Right ventricle myocardium inferior (tissue), 1 donor: ENCODE results near the gene CENPS. TPM values are rescaled to one million over a fixed set of nuclear protein-coding genes. Genes with fewer than 3 reads are reported as not detected.
"Not testable (repeated sequence)": the region's sequence is repeated elsewhere in the genome, so short reads cannot be mapped to it uniquely, and the experiment has no call there.

Experiments
- ATAC-seq: fragments of 200-7000 bp; cut with Tn5 transposase; one replicate; pipeline ENCODE4 v1.9.1; 2020; ENCODE audit warnings: mild to moderate bottlenecking, moderate library complexity
- DNase-seq: peaks from one replicate; pipeline ENCODE4 v3.0.0; 2021; ENCODE audit errors: missing footprints
- intact Hi-C: fragments of 100-400 bp; cut with DNase I; formaldehyde crosslinking; loops from one replicate; pipeline ENCODE4 v1.11.0; 2022
- total RNA-seq: library from RNA; stranded (reverse); fragmentation: NEBNext Ultra II Directional; extraction: Animal tissue kit (Norgen Biotek cat#: 25700); gene quantifications from one replicate; pipeline ENCODE4 v1.2.1, GENCODE V29; 2021
- donor health status: DM: no; HTN: yes; CAD: no; lungs with severe emphysema.

The CENPS gene
- total RNA-seq, 1 donor from 2014 or later = 7.6 TPM

DNA sequence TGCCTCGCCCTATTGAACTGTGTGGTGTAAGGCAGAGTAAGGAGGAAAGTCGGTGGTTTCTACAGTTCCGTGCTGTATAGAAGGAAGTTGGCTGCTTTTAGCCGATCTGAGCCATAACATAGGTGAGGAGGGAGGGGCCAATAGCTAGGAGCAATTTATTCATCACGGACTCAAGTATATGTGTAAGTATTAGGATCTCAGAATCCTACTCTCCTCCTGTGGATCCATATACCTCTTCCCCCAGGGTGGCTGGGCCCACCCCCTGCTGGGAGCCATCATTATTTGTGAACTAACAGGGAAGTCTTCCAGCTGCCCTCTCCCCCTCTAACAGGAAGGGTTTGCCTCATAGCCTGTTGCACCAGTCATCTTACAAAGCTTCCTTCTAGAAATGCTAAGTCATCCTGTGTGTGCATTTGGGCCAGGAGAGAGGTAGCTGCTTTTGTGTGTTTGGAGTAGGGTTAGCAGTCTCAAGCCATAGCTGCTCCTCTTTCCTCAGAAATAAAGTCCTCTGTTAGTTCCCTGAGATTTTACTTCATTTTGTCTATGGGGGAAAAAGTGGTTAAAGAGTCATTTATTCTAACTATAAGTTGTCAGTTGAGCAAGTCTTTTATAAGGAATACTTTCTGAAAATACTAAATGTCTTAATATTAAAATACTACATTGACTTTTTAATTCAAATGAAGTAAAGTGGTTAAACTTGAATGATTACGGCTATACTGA lies 14.9 kb upstream of the CENPS start:
- ATAC-seq (peak; percentile 54), DNase-seq (no peak)
- intact Hi-C loops = no loop called here

DNA sequence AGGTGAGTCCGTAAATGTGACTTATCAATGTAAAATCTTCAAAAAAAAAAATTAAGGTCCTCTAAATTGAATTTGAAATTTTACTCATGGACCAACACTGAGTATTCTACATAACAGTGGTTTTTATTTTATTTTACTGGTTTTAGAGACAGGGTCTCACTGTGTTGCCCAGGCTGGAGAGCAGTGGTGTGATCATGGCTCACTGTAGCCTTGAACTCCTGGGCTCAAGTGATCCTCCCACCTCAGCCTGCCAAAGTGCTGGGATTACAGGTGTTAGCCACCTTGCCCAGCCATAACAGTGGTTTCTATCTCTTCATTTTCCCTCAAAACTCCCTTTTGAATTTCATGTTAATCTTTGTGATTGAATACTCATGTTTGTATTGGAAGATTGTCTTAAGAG lies 14.3 kb upstream of the CENPS start:
- intact Hi-C loops, ATAC-seq, DNase-seq: not testable (repeated sequence)

DNA sequence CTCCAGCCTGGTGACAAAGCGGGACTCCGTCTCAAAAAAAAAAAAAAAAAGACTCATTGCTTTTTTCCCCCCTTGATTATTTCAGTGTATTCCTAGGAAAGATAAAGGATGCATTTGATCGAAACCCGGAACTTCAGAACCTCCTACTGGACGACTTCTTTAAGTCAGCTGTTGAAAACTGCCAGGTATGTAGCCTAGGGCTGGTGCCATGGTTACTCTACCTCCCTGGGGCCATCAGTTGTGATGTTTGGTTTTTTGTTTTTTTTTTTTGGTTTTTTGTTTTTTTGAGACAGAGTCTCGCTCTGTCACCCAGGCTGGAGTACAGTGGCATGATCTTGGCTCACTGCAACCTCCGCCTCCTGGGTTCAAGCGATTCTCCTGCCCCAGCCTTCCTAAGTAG lies 11.5 kb upstream of the CENPS start:
- ATAC-seq, DNase-seq, intact Hi-C loops: not testable (repeated sequence)

DNA sequence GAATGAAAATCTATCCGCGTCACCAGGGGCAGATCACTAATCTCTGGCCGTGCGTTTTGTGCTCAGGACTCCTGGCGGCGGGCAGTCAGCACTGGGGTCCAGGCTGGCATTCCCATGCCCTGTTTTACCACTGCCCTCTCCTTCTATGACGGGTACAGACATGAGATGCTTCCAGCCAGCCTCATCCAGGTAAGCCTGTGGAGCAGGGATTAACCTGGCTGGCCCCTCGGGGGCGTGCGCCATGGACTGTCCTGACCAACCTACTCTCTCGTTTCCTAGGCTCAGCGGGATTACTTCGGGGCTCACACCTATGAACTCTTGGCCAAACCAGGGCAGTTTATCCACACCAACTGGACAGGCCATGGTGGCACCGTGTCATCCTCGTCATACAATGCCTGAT lies 10.9 kb upstream of the CENPS start:
- ATAC-seq = no peak
- intact Hi-C loops = no loop called here

DNA sequence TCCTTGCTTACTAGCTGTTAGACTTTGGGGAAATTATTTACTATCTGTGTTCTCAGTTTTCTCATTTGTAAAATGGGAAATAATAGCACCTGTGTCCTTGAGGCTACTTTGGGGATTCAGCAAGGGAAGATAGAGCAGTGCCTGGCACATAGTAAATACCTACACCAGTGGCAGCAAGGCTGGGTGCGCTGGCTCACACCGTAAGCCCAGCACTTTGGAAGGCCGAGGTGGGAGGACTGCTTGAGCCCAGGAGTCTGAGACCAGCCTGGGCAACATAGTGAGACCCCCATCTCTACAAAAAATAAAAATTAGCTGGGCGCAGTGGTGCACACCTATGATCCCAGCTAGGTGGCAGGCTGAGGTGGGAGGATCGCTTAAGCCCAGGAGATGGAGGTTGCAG lies 8.6 kb upstream of the CENPS start:
- DNase-seq (no peak), ATAC-seq (no peak)
- intact Hi-C loops = no loop called here

More for the DNA sequence above, 10.9 kb upstream of the CENPS start:
- DNase-seq = no peak

DNA sequence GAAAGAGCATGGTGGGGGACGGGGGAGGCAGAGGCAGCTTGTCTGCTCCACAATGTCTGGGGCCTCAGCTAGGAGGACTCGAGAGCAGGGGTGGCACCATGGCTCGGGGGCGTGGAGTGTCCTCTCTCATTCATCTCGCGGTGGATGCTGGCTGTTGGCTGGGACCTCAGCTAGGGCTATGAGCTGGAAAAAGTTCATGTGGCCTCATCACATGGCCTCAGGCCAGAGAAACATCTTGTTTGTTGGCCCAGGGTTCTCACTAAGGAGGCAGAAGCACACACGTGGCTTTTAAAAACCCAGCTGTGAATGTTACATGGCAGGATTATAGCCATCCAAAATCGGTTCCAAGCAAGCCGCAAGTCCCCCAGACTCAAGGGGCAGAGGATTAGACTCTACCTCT lies 6.2 kb upstream of the CENPS start:
- DNase-seq = peak; percentile 76
- intact Hi-C loops = no loop called here
- peak; percentile 69 for ATAC-seq

DNA sequence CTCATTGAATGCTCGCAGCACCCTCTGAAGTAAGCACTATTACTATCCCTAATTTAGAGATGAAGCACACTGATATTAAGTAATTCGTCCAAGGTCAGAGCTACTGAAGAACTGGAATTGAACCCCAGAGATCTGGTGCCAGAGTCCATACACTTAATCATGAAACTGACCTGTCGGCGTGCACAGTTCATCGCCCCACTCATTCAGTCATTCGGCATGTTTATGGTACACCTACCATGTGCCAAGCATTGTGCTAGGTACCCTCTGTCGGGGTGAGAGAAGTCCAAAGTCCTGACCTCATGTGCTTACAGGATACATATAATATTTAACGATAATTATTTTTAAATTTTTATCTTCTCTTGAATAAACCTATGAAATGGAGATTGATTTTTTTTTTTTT lies 5.6 kb upstream of the CENPS start:
- intact Hi-C loops = no loop called here
- DNase-seq (no peak), ATAC-seq (no peak)

DNA sequence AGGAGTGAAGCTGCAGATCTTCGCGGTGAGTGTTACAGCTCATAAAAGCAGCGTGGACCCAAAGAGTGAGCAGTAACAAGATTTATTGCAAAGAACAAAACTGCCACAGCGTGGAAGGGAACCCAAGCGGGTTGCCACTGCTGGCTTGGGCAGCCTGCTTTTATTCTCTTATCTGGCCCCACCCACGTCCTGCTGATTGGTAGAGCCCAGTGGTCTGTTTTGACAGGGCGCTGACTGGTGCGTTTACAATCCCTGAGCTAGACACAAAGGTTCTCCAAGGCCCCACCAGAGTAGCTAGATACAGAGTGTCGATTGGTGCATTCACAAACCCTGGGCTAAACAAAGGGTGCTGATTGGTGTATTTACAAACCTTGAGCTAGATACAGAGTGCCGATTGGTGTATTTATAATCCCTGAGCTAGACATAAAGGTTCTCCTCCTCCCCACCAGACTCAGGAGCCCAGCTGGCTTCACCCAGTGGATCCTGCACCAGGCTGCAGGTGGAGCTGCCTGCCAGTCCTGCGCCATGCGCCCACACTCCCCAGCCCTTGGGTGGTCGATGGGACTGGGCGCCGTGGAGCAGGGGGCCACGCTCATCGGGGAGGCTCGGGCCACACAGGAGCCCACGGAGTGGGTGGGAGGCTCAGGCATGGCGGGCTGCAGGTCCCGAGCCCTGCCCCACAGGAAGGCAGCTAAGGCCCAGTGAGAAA lies 4.3 kb upstream of the CENPS start:
- DNase-seq, intact Hi-C loops, ATAC-seq: not testable (repeated sequence)

DNA sequence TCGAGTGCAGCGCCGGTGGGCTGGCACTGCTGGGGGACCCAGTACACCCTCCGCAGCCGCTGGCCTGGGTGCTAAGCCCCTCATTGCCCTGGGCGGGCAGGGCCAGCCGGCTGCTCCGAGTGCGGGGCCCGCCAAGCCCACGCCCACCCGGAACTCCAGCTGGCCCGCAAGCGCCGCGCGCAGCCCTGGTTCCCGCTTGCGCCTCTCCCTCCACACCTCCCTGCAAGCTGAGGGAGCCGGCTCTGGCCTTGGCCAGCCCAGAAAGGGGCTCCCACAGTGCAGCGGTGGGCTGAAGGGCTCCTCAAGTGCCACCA lies 3.7 kb upstream of the CENPS start:
- ATAC-seq, intact Hi-C loops, DNase-seq: not testable (repeated sequence)

DNA sequence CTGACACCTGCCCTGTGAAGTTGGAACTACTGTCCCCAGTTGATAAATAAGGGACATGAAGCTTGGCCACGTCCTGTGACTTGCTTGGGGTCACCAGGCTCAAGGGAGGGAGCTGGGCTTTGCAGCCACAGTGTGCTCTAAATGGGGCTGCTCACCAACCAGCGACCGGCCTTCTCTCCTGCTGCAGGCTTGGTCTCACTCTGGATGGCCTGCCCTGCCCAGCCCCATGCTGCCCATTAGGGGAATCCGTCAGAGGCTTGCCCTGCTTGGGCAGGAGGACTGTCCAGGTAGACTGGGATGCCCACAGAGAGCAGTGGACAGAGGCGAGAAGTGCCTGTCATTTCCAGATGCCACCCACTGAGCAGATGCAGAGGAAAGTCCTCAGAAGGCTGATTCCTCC lies 1.2 kb upstream of the CENPS start:
- intact Hi-C loops = loop anchor here (2.0 kb wide), 2 partner anchors 52 to 218 kb away; partner anchors contain the start of gene KIF1B
- no peak for DNase-seq
- no peak for ATAC-seq

DNA sequence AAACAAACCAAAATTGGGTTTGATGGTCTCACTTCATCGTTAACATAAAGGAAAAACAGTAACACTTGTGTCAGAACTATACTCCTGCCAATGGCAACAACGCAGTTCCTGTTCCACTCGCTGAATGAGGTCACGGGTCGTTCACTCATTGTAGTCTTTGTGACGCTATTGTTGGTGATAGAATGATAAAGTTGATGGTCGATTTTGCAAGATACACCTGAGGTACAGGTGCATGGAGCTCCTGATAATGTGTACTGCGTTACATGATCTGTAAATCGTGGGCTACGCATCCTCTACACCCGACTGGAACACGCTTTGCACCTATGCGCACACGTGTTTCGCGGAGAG lies 391 bp upstream of the CENPS start:
- no peak for ATAC-seq
- no peak for DNase-seq
- intact Hi-C loops = loop anchor here (1.0 to 2.0 kb wide), 3 partner anchors 53 to 219 kb away; partner anchors contain the start of gene KIF1B

DNA sequence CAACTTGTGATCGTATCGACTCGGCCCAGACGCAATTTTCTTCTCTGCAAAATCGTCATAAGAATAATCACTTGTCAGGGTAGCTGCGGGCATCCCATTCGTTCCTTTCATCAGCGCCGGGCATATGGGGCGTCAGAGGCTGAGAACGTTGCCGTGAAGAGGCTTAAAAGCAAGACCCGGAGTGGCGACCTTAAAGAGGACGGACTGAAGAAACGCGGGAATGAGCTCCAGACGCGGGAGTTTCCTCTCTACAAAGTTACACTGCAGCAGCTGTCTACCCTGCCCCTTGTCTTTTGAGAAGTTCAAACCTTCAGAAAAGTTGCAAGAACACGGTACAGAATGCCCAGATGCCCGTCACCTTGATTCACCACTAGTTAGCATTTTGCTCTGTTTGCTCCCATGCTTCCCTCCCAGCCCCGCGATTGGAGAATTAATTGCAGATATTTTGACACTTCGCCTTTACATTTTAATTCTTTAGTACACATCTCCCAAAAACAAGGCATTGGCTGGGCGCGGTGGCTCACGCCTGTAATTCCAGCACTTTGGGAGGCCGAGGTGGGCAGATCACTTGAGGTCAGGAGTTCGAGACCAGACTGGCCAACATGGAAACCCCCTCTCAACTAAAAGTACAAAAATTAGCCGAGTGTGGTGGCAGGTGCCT lies 967 bp downstream of the CENPS start:
- intact Hi-C loops = no loop called here
- DNase-seq (no peak), ATAC-seq (no peak)

DNA sequence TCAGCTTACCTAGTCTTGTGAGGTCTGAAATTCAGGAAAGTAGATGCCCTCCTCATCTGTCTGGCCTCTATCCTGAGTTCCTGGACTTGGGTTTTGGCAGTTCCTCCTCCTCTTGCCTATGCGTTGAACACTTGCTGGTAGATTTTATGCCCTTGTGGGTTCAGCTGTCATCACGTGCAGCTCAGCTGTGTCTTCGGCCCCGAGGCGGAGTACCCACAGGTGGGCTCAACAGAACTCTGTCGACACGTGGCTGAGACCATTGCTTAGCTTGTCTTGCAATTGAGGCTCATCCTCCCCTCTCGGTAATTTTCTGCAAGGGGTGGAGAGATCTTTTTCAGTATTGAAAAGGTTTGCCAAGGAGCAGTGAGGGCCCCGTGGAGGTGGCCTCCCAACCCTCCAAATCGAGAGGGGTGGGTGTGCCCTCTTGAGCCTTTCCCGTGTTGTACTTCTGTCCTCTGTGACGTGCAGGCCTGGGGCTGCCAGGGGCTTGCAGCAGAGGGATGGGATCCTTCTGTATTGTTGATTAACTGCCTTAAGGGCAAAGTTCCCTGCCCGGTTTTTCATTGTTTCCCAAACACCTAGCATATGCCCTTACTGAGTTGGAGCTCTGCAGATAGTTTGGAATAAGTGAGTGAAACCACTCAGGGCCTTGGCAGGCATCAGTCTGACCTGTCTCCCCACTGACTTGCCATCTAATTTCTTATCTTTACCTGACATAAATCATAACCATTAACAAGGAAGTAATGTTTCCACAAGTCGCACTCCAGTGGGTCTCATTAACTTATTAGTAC lies 2.9 kb downstream of the CENPS start:
- intact Hi-C loops = no loop called here

DNA sequence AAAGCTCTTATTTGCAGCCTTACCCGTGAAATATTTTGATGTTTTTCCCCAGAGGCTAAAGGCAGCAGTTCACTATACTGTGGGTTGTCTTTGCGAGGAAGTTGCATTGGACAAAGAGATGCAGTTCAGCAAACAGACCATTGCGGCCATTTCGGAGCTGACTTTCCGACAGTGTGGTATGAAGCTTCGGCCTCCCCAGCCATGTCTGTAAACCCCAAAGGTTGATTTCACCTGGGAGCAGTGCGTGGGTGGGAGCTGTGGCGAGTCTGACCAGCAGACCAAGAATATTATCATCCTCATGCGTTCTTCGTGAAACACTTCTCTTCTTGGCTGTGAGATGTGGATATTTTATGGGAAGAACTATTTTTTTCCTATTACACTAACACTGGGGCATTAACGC lies 3.6 kb downstream of the CENPS start:
- intact Hi-C loops = no loop called here
- ATAC-seq = no peak

More for the DNA sequence above, 2.9 kb downstream of the CENPS start:
- DNase-seq = no peak
- no peak for ATAC-seq

DNA sequence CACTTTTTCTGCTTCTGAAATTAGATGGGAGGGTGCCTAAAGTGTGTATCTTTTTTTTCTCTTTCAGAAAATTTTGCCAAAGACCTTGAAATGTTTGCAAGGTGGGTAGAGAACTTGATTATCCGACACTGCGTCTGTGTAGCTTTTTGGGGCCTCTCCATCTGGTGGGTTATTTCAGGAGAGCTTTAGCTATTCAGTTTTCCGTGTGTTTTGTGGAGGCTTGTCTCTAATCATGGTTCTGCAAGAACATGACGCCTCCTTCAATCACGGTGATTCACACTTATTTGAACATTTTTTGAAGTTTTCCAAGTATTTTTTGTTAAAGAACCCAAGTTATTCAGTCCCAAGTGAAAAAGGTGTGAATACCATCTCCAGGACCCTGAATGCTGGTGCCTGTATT lies 4.4 kb downstream of the CENPS start:
- DNase-seq (no peak), ATAC-seq (no peak)
- intact Hi-C loops = no loop called here

More for the DNA sequence above, 3.6 kb downstream of the CENPS start:
- DNase-seq = no peak

DNA sequence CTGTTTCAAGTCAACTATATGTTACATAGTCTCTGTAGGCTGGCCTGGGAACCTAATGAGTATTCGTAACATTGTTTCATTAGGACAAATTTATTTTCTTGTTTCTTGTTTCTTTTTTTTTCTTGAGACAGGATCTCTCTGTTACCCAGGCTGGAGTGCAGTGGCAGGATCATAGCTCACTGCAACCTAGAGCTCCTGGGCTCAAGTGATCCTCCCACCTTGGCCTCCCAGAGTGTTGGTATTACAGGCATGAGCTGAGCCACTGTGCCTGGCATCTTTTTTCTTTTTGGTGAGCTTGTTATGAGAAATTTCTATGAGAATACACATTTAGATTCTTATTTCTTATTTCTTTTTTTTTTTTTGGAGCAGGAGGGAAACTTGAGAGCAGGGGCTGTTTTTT lies 6.8 kb downstream of the CENPS start:
- DNase-seq (no peak), ATAC-seq (no peak)
- intact Hi-C loops = no loop called here

DNA sequence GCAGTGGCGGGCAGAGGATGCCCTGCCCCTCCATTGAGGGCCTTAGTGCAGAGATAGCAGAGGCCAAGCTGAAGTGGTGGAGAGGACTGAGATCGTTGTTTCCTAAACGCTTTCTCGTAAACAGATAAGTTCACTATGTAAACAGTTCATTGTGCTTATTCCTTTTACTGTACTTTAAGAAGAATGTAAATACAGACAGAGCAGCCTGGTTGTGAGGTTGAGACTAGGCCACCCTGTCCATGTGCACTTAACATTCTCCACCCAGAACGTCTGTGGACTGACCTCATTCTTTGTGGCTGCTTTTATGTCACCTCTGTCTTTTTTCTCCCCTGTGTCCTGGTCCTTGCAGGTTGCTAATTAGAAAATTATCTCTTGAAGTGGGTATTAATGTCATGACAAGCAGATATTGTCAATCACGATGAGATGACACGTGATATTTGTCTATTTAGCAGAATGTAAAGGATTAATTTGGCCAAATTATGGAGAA lies 8.5 kb downstream of the CENPS start:
- ATAC-seq = no peak
- DNase-seq = no peak
- intact Hi-C loops = no loop called here

DNA sequence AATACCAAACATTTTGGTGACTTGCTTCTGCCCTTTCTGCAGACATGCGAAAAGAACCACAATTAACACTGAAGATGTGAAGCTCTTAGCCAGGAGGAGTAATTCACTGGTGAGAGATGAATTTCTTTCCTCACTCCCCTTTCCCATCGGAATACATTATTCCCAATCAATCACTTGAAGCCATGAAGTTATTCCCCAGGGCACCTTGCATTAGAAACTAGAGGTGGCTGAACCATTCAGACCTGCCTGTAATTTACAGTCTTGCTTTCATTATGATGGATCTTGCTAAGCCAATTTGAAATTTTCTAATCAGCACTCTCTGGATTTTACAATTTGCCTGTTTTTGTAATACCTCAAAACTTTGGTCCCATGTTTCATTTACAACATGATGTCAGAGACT lies 10.1 kb downstream of the CENPS start:
- ATAC-seq = no peak
- intact Hi-C loops = no loop called here
- DNase-seq = no peak

DNA sequence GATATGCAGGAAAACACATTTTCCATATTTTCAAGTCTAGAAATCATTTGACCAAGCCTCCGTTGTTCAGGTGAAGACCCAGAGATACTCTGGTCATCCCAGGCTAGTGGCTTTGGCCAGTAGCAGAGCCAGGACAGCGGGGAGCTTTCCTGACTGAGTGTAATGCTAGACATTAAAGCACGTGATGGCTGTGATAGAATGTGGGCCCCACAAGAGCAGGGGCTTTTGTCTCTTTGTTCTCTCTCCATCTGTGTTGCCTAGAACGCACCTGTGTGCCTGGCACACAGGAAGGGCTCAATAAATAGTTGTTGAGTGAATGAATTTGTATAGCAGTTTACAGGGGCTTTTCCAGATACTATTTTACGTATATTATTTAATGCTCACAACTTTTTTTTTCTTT lies 10.6 kb downstream of the CENPS start:
- intact Hi-C loops = no loop called here
- DNase-seq = no peak
- no peak for ATAC-seq
